GM18951 (cell line): ENCODE data around the gene INTS4.
"Not testable (repeated sequence)": the region's sequence is repeated elsewhere in the genome, so short reads cannot be mapped to it uniquely, and the experiment has no call there.

Experiments
- POLR2A ChIP-seq: IDR thresholded peaks from 4 replicates; pipeline ENCODE4 v1.6.1; 2011; ENCODE audit warnings: mild to moderate bottlenecking; ENCODE audit not compliant: insufficient read length, insufficient read depth; ENCODE audit errors: extremely low read depth
- in situ Hi-C: fragments of 300-500 bp; cut with MboI; formaldehyde crosslinking; loops from one replicate; pipeline ENCODE4 v1.12.0; 2022; ENCODE audit warnings: low sequenced_read_pairs, mixed read lengths, inconsistent platforms; ENCODE audit not compliant: unreplicated experiment

INTS4 gene

DNA sequence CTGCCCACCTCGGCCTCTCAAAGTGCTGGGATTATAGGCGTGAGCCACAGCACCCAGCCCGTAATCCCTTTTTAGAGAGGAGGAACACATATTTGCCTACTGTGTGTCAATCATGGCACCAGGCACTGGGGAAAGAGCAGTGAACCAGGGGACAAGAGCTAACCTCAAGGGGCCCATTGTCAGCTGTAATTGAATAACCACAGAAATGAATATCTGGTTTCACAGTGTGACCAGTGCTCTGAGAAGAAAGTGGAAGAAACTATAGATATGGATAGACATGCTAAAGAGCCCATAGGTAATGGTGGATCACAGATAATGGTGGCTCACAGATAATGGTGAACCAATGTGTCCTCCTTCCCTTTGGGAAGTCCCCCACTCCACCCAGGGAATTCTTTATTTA, 37.2 kb upstream of the INTS4 start:
- in situ Hi-C loops, result no loop called here
- TF ChIP-seq POLR2A, result no peak

- TF ChIP-seq POLR2A, result no peak
- in situ Hi-C loops, result no loop called here
These were observed 36.2 kb upstream of the INTS4 start for GRCh38 chr11:78030429-78031325.

DNA sequence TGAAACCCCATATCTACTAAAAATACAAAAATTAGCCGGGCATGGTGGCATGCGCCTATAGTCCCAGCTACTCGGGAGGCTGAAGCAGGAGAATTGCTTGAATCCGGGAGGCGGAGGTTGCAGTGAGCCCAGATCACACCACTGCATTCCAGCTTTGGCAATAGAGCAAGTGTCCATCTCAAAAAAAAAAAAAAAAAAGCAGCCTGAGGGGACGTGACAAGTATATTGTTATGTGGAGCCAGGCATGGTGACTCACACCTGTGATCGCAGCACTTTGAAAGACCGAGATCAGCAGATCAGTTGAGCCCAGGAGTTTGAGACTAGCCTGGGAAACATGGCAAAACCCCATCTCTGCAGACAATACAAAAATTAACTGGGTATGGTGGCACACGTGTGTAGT, 34.0 kb upstream of the INTS4 start:
- in situ Hi-C loops, result not testable (repeated sequence)

- in situ Hi-C loops, result no loop called here
- TF ChIP-seq POLR2A, result no peak
These were observed 33.3 kb upstream of the INTS4 start for GRCh38 chr11:78027759-78028158.

GRCh38 chr11:78025378-78025777, 30.9 kb upstream of the INTS4 start:
- in situ Hi-C loops, result no loop called here

DNA sequence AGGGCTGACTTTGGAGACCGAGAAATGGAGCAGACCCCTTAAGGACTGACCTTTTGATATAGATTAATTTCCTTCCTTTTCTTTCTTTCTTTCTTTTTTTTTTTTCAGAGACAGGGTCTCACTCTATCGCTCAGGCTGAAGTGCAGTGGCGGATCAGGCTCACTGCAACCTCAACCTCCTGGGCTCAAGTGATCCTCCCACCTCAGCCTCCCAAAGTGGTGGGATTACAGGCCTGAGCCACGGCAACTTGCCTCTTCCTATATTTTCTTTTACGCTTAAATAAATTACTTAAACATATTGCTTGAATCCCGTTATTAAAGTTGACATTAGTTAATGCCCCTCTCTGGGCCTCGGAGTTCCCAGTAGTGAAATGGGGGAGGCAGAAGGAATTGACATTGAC, 29.0 kb upstream of the INTS4 start:
- in situ Hi-C loops, result no loop called here
- TF ChIP-seq POLR2A, result no peak

More at GRCh38 chr11:78025378-78025777, 30.9 kb upstream of the INTS4 start:
- no peak for TF ChIP-seq POLR2A

GRCh38 chr11:78022397-78023396, 28.2 kb upstream of the INTS4 start, which contains the start of gene KCTD14:
Gene KCTD14, minus strand, starts transcription at chr11:78023276. Its CDS starts 27 bp downstream, at chr11:78023249.
- in situ Hi-C loops, result no loop called here
- no peak for TF ChIP-seq POLR2A

GRCh38 chr11:78021611-78022010, 27.1 kb upstream of the INTS4 start:
- no peak for TF ChIP-seq POLR2A
- in situ Hi-C loops, result no loop called here

- TF ChIP-seq POLR2A, result no peak
- in situ Hi-C loops, result no loop called here
These were observed 25.8 kb upstream of the INTS4 start for GRCh38 chr11:78020246-78020645.

DNA sequence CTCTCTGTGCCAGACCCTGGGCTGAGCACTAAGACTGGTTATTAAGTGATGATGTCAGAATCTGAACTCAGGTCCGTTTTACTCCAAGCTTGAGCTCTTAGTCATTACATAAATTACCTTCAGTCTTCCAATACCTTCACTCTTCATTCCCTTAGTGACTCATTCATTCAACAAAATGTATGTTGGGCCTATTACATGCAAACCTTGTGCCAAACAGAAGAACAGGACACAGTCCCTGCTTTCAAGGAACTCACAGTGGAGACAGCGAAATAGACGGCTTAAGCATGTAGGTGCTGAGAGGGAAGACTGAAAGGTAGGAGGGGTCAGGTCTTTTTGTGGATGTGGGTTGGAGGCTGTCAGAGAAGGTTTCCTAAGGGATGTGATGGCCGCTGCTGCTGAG, 25.3 kb upstream of the INTS4 start:
- no peak for TF ChIP-seq POLR2A
- in situ Hi-C loops, result no loop called here

DNA sequence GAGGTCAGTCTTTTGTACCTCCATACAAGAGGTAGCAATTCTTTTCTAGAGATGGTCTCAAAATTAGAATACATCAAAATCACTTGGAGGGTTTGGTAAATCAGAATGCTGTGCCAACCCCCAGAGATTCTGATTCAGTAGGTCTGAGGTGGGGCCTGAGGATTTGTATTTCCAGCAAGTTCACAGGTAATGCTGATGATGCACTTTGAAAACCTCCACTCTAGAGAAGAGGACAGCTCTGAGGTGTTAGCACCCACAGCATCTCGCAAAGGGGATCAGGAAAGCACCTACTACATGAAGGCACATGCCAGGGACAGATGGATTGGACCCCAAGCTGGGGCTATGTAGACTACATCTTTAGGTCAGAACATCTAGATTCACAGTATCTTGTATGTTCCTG, 21.4 kb upstream of the INTS4 start:
- in situ Hi-C loops, result no loop called here
- no peak for TF ChIP-seq POLR2A

GRCh38 chr11:78014937-78015520, 20.6 kb upstream of the INTS4 start:
- in situ Hi-C loops, result not testable (repeated sequence)

GRCh38 chr11:78011301-78011700, 16.8 kb upstream of the INTS4 start:
- TF ChIP-seq POLR2A, result no peak
- in situ Hi-C loops, result no loop called here
